ENCODE results near the gene GSPT1.

The GSPT1 gene

DNA sequence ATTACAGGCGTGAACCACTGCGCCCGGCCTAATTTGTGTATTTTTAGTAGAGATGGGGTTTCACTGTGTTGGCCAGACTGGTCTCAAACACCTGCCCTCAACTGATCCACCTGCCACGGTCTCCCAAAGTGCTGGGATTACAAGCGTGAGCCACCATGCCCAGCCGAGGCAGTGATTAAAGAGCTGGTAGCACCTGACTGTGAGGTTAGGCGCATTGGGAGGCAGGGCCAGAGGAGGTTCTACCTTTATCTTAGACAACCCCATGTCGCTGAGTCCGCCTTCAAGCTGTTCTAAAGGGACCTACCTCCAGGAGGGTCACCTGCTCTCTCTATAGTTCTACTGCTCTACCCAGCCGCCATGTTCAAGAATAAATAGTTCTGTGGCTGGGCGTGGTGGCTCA, 72.5 kb downstream of the GSPT1 start:
- H3K4me3 ChIP-seq (ENCODE audit: control insufficient read depth, low read depth, low read length) = no peak overlapping the region
- no peak for DNase-seq (ENCODE audit: low read depth)
- TF ChIP-seq, protein P1, sequence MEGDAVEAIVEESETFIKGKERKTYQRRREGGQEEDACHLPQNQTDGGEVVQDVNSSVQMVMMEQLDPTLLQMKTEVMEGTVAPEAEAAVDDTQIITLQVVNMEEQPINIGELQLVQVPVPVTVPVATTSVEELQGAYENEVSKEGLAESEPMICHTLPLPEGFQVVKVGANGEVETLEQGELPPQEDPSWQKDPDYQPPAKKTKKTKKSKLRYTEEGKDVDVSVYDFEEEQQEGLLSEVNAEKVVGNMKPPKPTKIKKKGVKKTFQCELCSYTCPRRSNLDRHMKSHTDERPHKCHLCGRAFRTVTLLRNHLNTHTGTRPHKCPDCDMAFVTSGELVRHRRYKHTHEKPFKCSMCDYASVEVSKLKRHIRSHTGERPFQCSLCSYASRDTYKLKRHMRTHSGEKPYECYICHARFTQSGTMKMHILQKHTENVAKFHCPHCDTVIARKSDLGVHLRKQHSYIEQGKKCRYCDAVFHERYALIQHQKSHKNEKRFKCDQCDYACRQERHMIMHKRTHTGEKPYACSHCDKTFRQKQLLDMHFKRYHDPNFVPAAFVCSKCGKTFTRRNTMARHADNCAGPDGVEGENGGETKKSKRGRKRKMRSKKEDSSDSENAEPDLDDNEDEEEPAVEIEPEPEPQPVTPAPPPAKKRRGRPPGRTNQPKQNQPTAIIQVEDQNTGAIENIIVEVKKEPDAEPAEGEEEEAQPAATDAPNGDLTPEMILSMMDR (conservative IDR thresholded peaks at IDR 0.05; ENCODE audit: control insufficient read depth, insufficient read depth, low read depth, low read length) = no peak

DNA sequence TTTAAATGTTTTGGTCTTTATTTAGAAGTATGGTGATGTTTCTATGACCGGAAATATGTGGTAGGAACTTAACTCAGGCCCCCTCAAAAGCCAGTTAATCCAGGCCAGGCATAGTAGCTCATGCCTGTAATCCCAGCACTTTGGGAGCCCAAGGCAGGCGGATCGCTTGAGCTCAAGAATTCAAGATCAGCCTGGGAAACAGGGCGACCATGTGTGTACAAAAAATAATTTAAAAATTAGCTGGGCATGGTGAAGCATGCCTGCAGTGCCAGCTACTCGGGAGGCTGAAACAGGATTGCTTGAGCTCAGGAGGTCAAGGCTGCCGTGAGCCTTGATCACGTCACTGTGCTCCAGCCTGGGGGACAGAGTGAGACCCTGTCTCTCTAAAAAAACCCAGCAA, 74.7 kb downstream of the GSPT1 start:
- no peak overlapping the region for H3K4me3 ChIP-seq (ENCODE audit: control insufficient read depth, low read depth, low read length)
- no peak for DNase-seq (ENCODE audit: low read depth)
- TF ChIP-seq, protein P1 (conservative IDR thresholded peaks at IDR 0.05; ENCODE audit: control insufficient read depth, insufficient read depth, low read depth, low read length) = no peak

DNA sequence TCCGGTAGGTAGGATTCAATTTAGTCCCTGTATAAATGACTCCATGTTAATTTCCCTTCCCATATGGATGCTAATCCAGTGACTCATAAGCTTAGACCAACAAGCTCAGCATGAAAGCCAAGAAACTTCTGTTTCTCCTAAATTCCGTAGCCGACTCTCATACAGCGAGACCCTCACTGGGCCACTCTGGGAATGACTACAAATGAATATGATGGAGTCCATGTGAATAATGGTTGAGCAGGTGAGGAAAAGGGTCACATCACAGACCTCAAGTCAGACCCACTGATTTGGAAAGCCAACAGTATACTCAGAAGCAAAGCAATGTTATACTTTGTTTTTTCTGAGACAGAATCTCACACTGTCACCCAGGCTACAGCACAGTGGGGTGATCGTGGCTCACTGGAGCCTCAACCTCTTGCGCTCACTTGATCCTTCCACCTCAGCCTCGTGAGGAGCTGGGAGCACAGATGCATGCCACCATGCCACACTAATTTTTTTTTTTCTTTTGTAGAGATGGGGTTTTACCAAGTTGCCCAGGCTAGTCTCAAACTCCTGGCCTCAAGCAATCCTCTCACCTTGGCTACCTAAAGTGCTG, 79.0 kb downstream of the GSPT1 start:
- TF ChIP-seq, protein P1 (conservative IDR thresholded peaks at IDR 0.05; ENCODE audit: control insufficient read depth, insufficient read depth, low read depth, low read length) = no peak
- DNase-seq (ENCODE audit: low read depth) = peak; percentile 89
- no peak overlapping the region for H3K4me3 ChIP-seq (ENCODE audit: control insufficient read depth, low read depth, low read length)

DNA sequence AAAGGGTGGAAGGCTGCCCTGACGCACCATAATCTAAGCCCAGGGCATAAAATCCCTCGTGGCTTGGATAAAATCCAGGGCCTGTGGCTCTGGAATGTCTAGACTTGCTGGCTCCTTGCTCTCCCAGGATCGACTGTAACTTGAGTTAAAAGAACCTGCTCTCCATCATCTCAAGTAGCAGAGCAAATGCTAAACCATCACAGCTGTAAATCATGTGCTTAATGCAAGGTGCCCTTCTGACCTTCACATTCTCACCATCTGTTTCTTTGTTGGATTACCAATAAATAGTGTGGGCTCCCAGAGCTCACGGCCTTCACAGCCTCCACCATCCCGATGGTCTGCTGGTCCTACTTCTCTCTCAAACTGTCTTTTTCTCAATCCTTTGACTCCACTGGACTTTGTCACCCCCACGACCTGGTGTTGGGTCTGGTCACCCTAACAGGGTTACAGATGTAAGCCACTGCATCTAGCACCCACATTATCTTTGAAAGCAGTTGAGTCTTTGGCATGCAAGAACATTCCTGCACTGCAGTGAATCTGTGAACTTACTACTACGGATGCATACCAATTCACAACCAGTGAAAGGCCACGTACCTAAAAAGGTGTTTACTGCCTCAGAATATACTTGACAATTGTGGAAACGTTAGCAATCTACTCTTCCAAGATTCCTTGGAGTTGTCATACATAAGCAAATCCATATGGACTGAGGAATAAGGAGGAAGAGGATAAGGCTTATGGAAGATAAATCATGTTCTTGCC, 79.7 kb downstream of the GSPT1 start:
- no peak overlapping the region for H3K4me3 ChIP-seq (ENCODE audit: control insufficient read depth, low read depth, low read length)
- TF ChIP-seq, protein P1 (conservative IDR thresholded peaks at IDR 0.05; ENCODE audit: control insufficient read depth, insufficient read depth, low read depth, low read length) = no peak
- peak; percentile 66 for DNase-seq (ENCODE audit: low read depth)

DNA sequence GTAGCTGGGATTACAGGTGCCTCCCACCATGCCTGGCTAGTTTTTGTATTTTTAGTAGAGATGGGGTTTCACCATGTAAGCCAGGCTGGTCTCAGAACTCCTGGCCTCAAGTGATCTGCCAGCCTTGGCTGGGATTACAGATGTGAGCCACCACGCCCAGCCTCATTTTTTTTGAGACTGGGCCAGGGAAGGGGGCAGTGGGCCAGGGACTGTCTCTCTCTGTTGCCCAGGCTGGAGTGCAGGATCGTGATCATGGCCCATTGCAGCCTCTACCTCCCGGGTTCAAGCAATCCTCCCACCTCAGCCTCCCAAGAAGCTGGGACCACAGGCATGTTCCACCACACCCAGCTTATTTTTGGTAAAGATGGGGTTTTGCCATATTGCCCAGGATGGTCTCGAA, 80.4 kb downstream of the GSPT1 start:
- no peak for DNase-seq (ENCODE audit: low read depth)
- TF ChIP-seq, protein P1 (conservative IDR thresholded peaks at IDR 0.05; ENCODE audit: control insufficient read depth, insufficient read depth, low read depth, low read length) = no peak
- no peak overlapping the region for H3K4me3 ChIP-seq (ENCODE audit: control insufficient read depth, low read depth, low read length)

DNA sequence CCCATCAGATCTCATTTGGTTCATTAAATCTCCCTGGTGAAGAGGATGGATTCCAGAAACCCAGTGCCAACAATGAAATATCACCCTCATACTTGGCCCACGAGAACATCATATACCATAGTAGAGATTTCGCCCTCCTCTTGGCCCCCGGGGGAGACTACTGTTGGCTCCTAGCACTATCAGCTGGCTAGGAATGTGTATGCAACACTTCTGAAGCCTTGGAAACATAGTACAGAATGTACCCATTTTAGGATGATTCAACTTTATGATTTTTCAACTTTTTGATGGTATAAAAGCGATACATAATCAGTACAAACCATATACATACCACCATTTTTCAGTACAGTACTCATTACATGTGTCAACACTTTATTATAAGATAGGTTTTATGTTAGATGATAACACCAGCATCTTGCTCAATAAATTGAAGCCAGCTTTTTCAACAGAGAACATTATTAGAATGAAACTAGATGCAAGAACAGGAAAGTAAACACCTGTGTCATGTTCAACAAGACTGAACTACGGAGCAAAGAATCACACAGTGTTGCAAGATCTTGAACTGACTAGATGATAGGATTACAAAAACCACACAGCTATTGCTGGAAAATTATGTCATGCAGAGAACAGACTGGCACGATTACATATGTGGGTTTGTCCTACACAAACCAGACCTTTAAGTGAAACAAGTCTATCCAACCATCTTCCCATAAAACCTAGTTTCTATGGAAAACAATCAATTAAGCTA, 81.6 kb downstream of the GSPT1 start:
- DNase-seq (ENCODE audit: low read depth) = peak; percentile 92
- TF ChIP-seq, protein P1 (conservative IDR thresholded peaks at IDR 0.05; ENCODE audit: control insufficient read depth, insufficient read depth, low read depth, low read length) = no peak
- no peak overlapping the region for H3K4me3 ChIP-seq (ENCODE audit: control insufficient read depth, low read depth, low read length)

Data from fibroblast of mammary gland (primary cell).